Suprapubic skin (tissue), 4 donors: ENCODE results near the gene PNMA6E.

Experiments
- CTCF ChIP-seq, 2 donors: fragments of 200-600 bp in 1 of 2; fragments of 450-650 bp in 1 of 2; sonication (generic) in 1 of 2; IDR thresholded peaks; one replicate each; pipeline ENCODE4 v1.5.1; 2016 to 2019; ENCODE audit warnings: antibody characterized with exemption in 2 of 2, mild to moderate bottlenecking in 1 of 2, moderate library complexity in 1 of 2
- POLR2A ChIP-seq, 2 donors: fragments of 450-650 bp; IDR thresholded peaks; one replicate each; pipeline ENCODE4 v1.6.1; 2017; ENCODE audit warnings: antibody characterized with exemption in 2 of 2, mild to moderate bottlenecking in 2 of 2, moderate library complexity in 2 of 2
- POLR2AphosphoS5 ChIP-seq, 3 donors: sonication (generic); formaldehyde crosslinking; IDR thresholded peaks; one replicate each; pipeline ENCODE4 v1.6.1; 2017; ENCODE audit warnings: antibody characterized with exemption in 3 of 3

DNA sequence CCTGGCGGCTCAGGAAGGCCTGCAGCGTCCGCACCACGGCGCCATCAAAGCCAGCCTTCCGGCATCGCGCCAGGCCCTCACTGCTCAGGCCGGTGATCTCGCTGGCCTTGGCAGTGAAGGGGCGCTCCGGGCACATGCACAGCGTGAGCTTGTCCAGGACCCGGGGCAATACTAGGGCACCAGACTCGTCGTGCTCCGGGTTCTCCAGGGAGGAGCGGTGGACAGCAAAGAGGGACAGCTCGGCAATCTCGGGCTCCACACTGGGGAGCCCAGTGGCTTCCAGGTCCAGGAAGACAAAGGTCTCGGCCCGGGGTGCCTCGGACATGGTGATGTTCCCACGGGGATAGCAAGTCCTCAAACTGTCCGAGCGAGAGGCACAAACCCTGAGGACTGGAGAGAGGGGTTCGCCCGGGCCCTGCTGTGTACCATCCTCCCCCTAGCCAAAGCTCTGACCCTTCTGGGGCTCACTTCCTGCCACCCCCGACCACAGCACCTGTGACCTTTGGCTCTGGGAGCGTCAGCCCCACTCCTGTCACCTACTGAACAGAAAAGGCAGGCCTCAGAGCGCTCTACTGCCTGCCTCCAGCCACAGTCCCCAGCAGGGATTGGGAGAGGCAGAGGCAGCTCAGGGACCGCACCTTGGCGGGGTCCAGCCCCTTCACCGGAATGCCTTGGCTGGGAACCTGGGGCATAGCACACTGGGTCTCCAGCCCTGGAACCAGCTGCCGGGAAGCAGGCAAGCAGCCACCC lies 44.1 kb upstream of the PNMA6E start:
- no peak for TF ChIP-seq POLR2A (IDR thresholded peaks at IDR 0.05)
- no peak for TF ChIP-seq CTCF (IDR thresholded peaks at IDR 0.05)
- TF ChIP-seq POLR2AphosphoS5 (IDR thresholded peaks at IDR 0.05), result no peak
